DMS153 treated with DMSO at 0.1 percent for 48 hours (cell line): Measurements from ENCODE around the gene ITFG2.
"Not testable (repeated sequence)": the region's sequence is repeated elsewhere in the genome, so short reads cannot be mapped to it uniquely, and the experiment has no call there.

ENCODE experiments used
- DNase-seq: peaks from one replicate; lab custom pipeline; 2025; ENCODE audit not compliant: unreplicated experiment; lab: John Stamatoyannopoulos, UW

ITFG2 gene

DNA sequence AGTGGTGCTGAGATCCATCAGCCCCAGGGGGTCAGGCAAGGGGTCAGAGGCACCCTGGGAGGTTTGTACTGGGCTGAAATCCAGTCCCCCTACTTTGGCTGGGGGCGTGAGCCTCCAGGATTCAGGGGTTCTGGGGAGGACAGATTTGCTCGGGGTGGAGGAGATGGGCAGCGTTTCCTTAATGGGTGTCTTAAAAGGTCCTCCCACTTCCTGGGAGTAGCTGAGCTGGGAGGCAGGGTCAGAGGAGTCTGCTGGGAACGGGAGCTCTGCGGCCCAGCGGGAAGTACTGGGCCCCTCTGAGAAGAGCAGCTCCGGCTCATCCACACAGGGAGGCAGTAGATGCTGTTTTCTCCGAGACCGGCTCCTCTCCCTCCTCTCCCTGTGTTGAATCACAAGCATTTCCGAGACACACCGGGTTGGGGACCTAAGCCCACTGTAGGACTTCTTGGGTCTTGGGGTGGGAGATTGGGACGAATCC lies 46.5 kb downstream of the ITFG2 start:
- DNase-seq, result no peak

DNA sequence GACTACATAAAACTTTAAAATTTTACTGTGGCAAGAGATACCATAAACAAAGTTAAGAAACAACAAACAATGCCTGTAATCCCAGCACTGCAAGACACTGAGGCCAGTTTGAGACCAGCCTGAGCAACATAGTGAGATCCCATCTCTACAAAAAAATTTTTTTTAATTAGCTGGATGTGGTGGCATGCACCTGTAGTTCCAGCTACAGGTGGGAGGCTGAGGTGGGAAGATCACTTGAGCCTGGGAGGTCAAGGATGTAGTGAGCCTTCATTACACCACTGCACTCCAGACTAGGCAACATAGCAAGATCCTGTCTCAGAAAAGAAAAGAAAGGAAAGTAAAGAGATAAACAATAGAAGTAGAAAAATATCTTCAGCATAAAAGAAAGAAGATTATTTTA lies 47.7 kb downstream of the ITFG2 start:
- DNase-seq, result no peak

DNA sequence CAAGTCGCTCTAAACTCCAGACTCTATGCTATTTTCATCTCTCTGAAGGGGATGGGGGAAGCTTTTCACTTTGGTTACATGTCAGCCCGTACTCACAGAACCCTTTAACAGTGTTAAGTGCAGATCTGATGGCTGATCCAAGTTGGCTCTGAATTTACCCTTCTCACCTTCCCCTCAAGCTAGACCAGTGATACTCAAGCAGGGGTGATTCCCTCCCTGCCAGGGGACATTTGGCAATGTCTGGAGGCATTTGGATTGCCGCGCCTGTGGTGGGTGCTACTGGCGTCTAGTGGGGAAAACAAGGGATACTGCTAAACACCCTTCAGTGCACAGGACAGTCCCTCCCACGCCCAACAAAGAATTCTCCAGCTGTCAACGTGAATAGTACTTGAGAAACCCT lies 50.4 kb downstream of the ITFG2 start:
- no peak for DNase-seq

DNA sequence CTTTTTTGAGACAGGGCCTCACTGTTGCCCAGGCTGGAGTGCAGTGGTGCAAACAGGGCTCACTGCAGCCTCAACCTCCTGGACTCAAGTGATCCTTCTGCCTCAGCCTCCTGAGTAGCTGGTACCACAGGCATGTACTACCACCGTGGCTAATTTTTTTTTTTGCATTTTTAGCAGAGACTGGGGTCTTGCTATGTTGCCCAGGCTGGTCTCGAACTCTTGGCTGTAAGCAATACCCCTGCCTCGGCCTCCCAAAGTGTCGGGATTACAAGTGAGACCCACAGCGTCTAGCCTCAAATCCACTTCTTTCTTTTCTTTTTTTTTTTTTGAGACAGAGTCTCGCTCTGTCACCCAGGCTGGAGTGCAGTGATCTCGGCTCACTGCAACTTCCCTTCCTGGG lies 50.9 kb downstream of the ITFG2 start:
- not testable (repeated sequence) for DNase-seq

DNA sequence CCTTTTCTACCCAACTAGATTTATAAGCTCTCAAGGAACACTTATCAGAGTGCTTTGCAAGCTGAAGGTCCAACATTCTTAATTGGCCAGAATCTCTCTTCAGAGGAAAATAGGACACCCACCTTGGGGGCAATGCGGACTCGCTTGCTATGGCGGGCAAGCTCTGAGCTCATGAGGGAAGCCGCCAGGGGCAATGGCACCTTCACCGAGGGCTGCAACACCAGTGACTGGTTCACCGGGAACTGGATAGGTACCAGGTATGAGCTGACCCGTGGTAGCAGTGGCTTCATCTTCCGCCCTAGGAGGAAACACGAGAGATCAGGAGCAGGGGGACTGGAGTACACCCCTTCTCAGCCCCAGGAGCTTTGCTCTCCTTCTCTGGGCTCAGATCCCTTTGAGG lies 51.7 kb downstream of the ITFG2 start:
- DNase-seq, result no peak

DNA sequence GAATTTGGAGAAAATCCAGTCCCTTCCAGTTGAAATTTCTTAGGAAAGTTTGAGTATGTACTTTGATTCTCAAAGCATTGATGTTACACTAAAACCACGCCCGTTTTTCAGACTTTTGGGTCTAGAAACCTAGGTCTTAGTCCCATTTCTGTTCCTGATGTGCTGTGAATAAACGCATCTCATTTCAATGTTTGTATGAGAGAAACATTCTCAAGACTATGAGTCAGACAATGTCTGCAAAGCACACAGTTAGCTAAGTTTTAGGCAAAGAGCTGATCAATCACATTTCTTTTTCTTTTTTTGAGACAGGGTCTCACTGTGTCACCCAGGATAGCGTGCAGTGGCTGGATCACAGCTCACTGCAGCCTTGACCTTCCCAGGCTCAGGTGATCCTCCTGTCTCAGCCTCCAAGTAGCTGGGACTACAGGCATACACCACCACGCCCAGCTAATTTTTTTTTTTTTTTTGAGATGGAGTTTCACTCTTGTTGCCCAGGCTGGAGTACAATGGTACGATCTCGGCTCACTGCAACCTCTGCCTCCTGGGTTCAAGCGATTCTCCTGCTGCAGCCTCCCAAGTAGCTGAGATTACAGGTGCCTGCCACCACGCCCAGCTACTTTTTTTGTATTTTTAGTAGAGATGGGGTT lies 56.6 kb downstream of the ITFG2 start:
- not testable (repeated sequence) for DNase-seq
